K562 (cell line): ENCODE measurements around the gene ATP8B4. TPM values are rescaled to one million over a fixed set of nuclear protein-coding genes. Genes with fewer than 3 reads are reported as not detected.

ENCODE experiments used
- ATAC-seq: fragments of 200-7000 bp; cut with Tn5 transposase; 3 replicates; pipeline ENCODE4 v1.9.1; 2020; ENCODE audit warnings: moderate library complexity
- BruUV-seq: library from RNA; stranded (reverse); fragments of 400-500 nt; replicated peaks from 2 replicates; lab custom pipeline; 2021; lab: Mats Ljungman, UMichigan
- CTCF ChIA-PET: fragments of 300-600 bp; formaldehyde crosslinking; extraction: SDS; loops from one replicate; lab custom pipeline; 2021; ENCODE audit warnings: low intra/inter-chr PET ratio; lab: Yijun Ruan, JAX
- POLR2A ChIA-PET: fragments of 300-600, 350-650 bp; sonication (Branson Sonifier 250); formaldehyde crosslinking; extraction: SDS; loops from one replicate; lab custom pipeline; 2021; ENCODE audit warnings: antibody characterized with exemption, inconsistent platforms; lab: Yijun Ruan, JAX
- DNase-seq, 4 experiments: peaks; one replicate each; pipeline versions ENCODE4 v3.0.0 to v3.0.0-alpha.2; 2011 to 2018; ENCODE audit warnings: low spot score in 3 of 4, mixed read lengths in 3 of 4; ENCODE audit errors: extremely low read depth in 1 of 4
- FAIRE-seq: peaks from 2 replicates; lab custom pipeline; 2011; peaks lifted over from hg19 to GRCh38; lab: Jason Lieb, UNC
- H2AFZ ChIP-seq: 2 replicates; pipeline ENCODE4 v1.6.0; 2011; ENCODE audit warnings: low read depth, low read length, control low read depth, inconsistent platforms
- H3K27ac ChIP-seq: fragments of 200-600 bp; 3 replicates; pipeline ENCODE4 v1.8.0; 2011; ENCODE audit warnings: low read depth, mild to moderate bottlenecking, control low read depth, inconsistent platforms, low read length, moderate library complexity, mixed read lengths; ENCODE audit errors: extremely low read depth
- H3K27me3 ChIP-seq, 2 experiments: fragments of 300-600 bp in 1 of 2; 2 replicates in 1 of 2; 3 replicates in 1 of 2; pipeline versions ENCODE4 v1.6.0 to v1.8.0; 2011; ENCODE audit warnings: inconsistent platforms in 2 of 2, low read length in 2 of 2, mild to moderate bottlenecking in 1 of 2, mixed read lengths in 1 of 2, moderate library complexity in 1 of 2; ENCODE audit not compliant: control insufficient read depth in 2 of 2, insufficient read depth in 2 of 2
- H3K36me3 ChIP-seq: fragments of 300-600 bp; 3 replicates; pipeline ENCODE4 v1.8.0; 2011; ENCODE audit warnings: mild to moderate bottlenecking, low read length, inconsistent platforms; ENCODE audit not compliant: control insufficient read depth, insufficient read depth
- H3K4me1 ChIP-seq, 2 experiments: fragments of 200-600 bp in 1 of 2; replicated peaks in 1 of 2; 2 replicates in 1 of 2; 3 replicates in 1 of 2; pipeline versions ENCODE4 v1.5.1 to v1.8.0; 2011; ENCODE audit warnings: inconsistent platforms in 2 of 2, low read length in 2 of 2, mild to moderate bottlenecking in 1 of 2, mixed read lengths in 1 of 2, moderate library complexity in 1 of 2; ENCODE audit not compliant: control insufficient read depth in 2 of 2, insufficient read depth in 2 of 2
- H3K4me2 ChIP-seq: 2 replicates; pipeline ENCODE4 v1.6.1; 2011; ENCODE audit warnings: low read length, control low read depth, inconsistent platforms, mixed read lengths; ENCODE audit not compliant: insufficient read depth
- H3K4me3 ChIP-seq: fragments of 200-600 bp; sonication (generic), shearing (Covaris generic); 2 replicates; pipeline ENCODE4 v1.5.1; 2016; ENCODE audit warnings: control low read depth, inconsistent platforms
- H3K79me2 ChIP-seq: fragments of 200-600 bp; 3 replicates; pipeline ENCODE4 v1.8.0; 2011; ENCODE audit warnings: low read length, inconsistent platforms; ENCODE audit not compliant: control insufficient read depth, insufficient read depth
- H3K9ac ChIP-seq, 2 experiments: 2 replicates each; pipeline versions ENCODE4 v1.6.0 to v1.6.1; 2011; ENCODE audit warnings: low read depth in 2 of 2, low read length in 2 of 2, control low read depth in 1 of 2, inconsistent platforms in 1 of 2, mild to moderate bottlenecking in 1 of 2, mixed read lengths in 1 of 2; ENCODE audit not compliant: insufficient read depth in 1 of 2
- H3K9me1 ChIP-seq: one replicate; pipeline ENCODE4 v1.6.0; 2011; ENCODE audit warnings: inconsistent platforms, mild to moderate bottlenecking, low read length, moderate library complexity; ENCODE audit not compliant: control insufficient read depth, insufficient read depth
- H3K9me3 ChIP-seq: replicated peaks from 2 replicates; pipeline ENCODE4 v1.5.1; 2011; ENCODE audit warnings: low read depth, low read length, inconsistent platforms; ENCODE audit not compliant: control insufficient read depth, insufficient read depth
- H4K20me1 ChIP-seq: replicated peaks from 2 replicates; pipeline ENCODE4 v1.6.1; 2011; ENCODE audit warnings: low read length, inconsistent platforms, mixed read lengths; ENCODE audit not compliant: control insufficient read depth, insufficient read depth
- BHLHE40 ChIP-seq: IDR thresholded peaks from 2 replicates; pipeline ENCODE4 v1.6.1; 2011; ENCODE audit warnings: low read length, improper control_type of control experiment
- FOSL1 ChIP-seq: fragments of 200-800 bp; sonication (Bioruptor generic); conservative IDR thresholded peaks from 2 replicates; pipeline ENCODE4 v1.6.1; 2016; ENCODE audit warnings: missing genetic modification characterization, missing compliant biosample characterization
- FOXJ2 ChIP-seq: fragments of 200-800 bp; sonication (Bioruptor generic); IDR thresholded peaks from 2 replicates; pipeline ENCODE4 v1.6.1; 2016; ENCODE audit warnings: missing genetic modification characterization, missing compliant biosample characterization
- RFX1 ChIP-seq: fragments of 450-650 bp; IDR thresholded peaks from 2 replicates; pipeline ENCODE4 v1.6.1; 2016; ENCODE audit warnings: mild to moderate bottlenecking, moderate library complexity
- ZNF212 ChIP-seq: fragments of 450-650 bp; formaldehyde crosslinking; IDR thresholded peaks from 2 replicates; pipeline ENCODE4 v1.4.0; 2020; ENCODE audit warnings: mild to moderate bottlenecking
- ZNF384 ChIP-seq: IDR thresholded peaks from 2 replicates; pipeline ENCODE4 v1.6.1; 2012; ENCODE audit warnings: low read depth, low read length, improper control_type of control experiment
- ZNF740 ChIP-seq, 3 experiments: fragments of 200-800 bp in 1 of 3; sonication (Bioruptor generic) in 1 of 3; sonication (generic) in 1 of 3; formaldehyde crosslinking in 1 of 3; IDR thresholded peaks; 2 replicates each; pipeline versions ENCODE4 v1.6.1 to v1.8.0; 2016 to 2022; ENCODE audit warnings: mild to moderate bottlenecking in 2 of 3, missing compliant biosample characterization in 2 of 3, missing genetic modification characterization in 2 of 3, missing genetic modification reagents in 1 of 3
- WGBS: fragments of 100-300 bp; shearing (Covaris generic); methylation state at CpG from one replicate; pipeline ENCODE4 v1.1.6; 2016; ENCODE audit warnings: low coverage, mixed read lengths; ENCODE audit not compliant: insufficient coverage; ENCODE audit errors: missing lambda C conversion rate; 5-methylcytosine and 5-hydroxymethylcytosine counted together
- in situ Hi-C: fragments of 300-500 bp; cut with MboI; formaldehyde crosslinking; loops from 4 replicates; pipeline ENCODE4 v1.15.0; 2018; ENCODE audit warnings: inconsistent platforms, mixed read lengths
- intact Hi-C: fragments of 100-400 bp; cut with micrococcal nuclease; formaldehyde crosslinking; loops from 2 replicates; pipeline ENCODE4 v1.14.2; 2022
- polyA plus RNA-seq, 8 experiments: library from polyadenylated mRNA; depleted of rRNA in 4 of 8; stranded (reverse) in 5 of 8; unstranded in 3 of 8; fragments of >200 nt; fragmentation: Nextera tagmentation in 2 of 8; fragmentation: Illumina TruSeq in 1 of 8; extraction: Ambion mirVana in 2 of 8; extraction: Trizol in 1 of 8; gene quantifications; 2 replicates each; pipeline versions ENCODE4 v1.2.1 to v1.2.3, GENCODE V29; 2011 to 2014; ENCODE audit warnings: inconsistent platforms in 1 of 8, missing spikeins in 1 of 8
- total RNA-seq, 7 experiments: library from RNA; depleted of rRNA in 6 of 7; stranded (reverse); fragments of >200 nt in 6 of 7; fragmentation: Illumina TruSeq in 2 of 7; extraction: Trizol in 2 of 7; gene quantifications; 2 replicates each; pipeline versions ENCODE4 v1.2.1 to v1.2.3, GENCODE V29; 2011 to 2021; ENCODE audit warnings: low replicate concordance in 1 of 7

Gene ATP8B4
- total and polyA plus RNA-seq, 9 of the 15 experiments (the other 6 are each of a cell fraction or from before 2014, with no cell fraction given): 0.14 to 2.5 (median 0.44) TPM

- CTCF ChIA-PET: no interaction called here
- H2AFZ ChIP-seq: no peak overlapping the region; the same call in 1 of the 2 replicates
- BruUV-seq: no TSS peak
- no peaks in the 10 kb centered on the region for H3K27me3 ChIP-seq
- no peaks in the 10 kb centered on the region for H3K79me2 ChIP-seq
- no peaks in the 10 kb centered on the region for H3K9me3 ChIP-seq
- TF ChIP-seq ZNF740 (CRISPR knock-in tag; IDR thresholded peaks at IDR 0.05): no peak
- TF ChIP-seq ZNF740 (tag; IDR thresholded peaks at IDR 0.05): no peak
- TF ChIP-seq BHLHE40: no peak
- peak; percentile 82 for TF ChIP-seq FOXJ2 (tag)
- peak; percentile 54 for TF ChIP-seq RFX1
- TF ChIP-seq FOSL1 (tag): peak; percentile 24; the same call in 1 of the 2 replicates
- no peak for TF ChIP-seq ZNF384
- no peak for TF ChIP-seq ZNF212 (CRISPR knock-in tag)
- TF ChIP-seq, all 486 proteins: peak for 3
- Histone ChIP-seq H3K4me1 (no peaks in the 10 kb centered on the region; a peak in 1 of 5 replicates), H4K20me1 (no peaks in the 10 kb centered on the region), H3K9me1 (no peaks in the 10 kb centered on the region), H3K4me2 (no peak overlapping the region), H3K36me3 (no peaks in the 10 kb centered on the region), H3K9ac (no peak overlapping the region), H3K4me3 (no peak overlapping the region), H3K27ac (no peak overlapping the region)
- DNase-seq: no peak
- no peak for FAIRE-seq
- in situ Hi-C loops: no loop called here
- 6% methylated on average over 2 of the region's 2 CpGs for WGBS
- ATAC-seq: no peak
- POLR2A ChIA-PET: no interaction called here
- intact Hi-C loops: no loop called here
Measured at GRCh38 chr15:50066202-50066601, 52.8 kb downstream of the ATP8B4 start.
